HG03565 (cell line): ENCODE measurements around the gene CRYBG1.

Experiments
- ATAC-seq: cut with Tn5 transposase; IDR thresholded peaks from one replicate; pipeline ENCODE4 v1.9.1; 2021; ENCODE audit warnings: mild to moderate bottlenecking, moderate library complexity; ENCODE audit not compliant: unreplicated experiment

Gene CRYBG1

GRCh38 chr6:106520711-106521401, 160.3 kb downstream of the CRYBG1 start:
- ATAC-seq, result peak; percentile 53

GRCh38 chr6:106522562-106523250, 162.2 kb downstream of the CRYBG1 start:
- ATAC-seq, result no peak

- ATAC-seq, result peak; percentile 28
Observed at GRCh38 chr6:106525107-106525881, 164.8 kb downstream of the CRYBG1 start.

GRCh38 chr6:106525882-106526275, 165.4 kb downstream of the CRYBG1 start:
- no peak for ATAC-seq

GRCh38 chr6:106527117-106527516, 166.6 kb downstream of the CRYBG1 start:
- ATAC-seq, result no peak

- ATAC-seq, result no peak
Observed at GRCh38 chr6:106527979-106528378, 167.5 kb downstream of the CRYBG1 start.

- no peak for ATAC-seq
Observed at GRCh38 chr6:106528521-106528920, 168.0 kb downstream of the CRYBG1 start.

- ATAC-seq, result no peak
Observed at GRCh38 chr6:106529438-106529837, 168.9 kb downstream of the CRYBG1 start.

GRCh38 chr6:106530026-106530425, 169.5 kb downstream of the CRYBG1 start:
- no peak for ATAC-seq

GRCh38 chr6:106530502-106530901, 170.0 kb downstream of the CRYBG1 start:
- ATAC-seq, result no peak

- ATAC-seq, result no peak
Observed at GRCh38 chr6:106533054-106533453, 172.5 kb downstream of the CRYBG1 start.

- no peak for ATAC-seq
Observed at GRCh38 chr6:106534004-106534403, 173.5 kb downstream of the CRYBG1 start.

GRCh38 chr6:106534564-106534982, 174.1 kb downstream of the CRYBG1 start:
- no peak for ATAC-seq

GRCh38 chr6:106535012-106535411, 174.5 kb downstream of the CRYBG1 start:
- no peak for ATAC-seq

GRCh38 chr6:106536357-106536756, 175.8 kb downstream of the CRYBG1 start:
- ATAC-seq, result no peak

- ATAC-seq, result no peak
Observed at GRCh38 chr6:106536851-106537250, 176.3 kb downstream of the CRYBG1 start.

GRCh38 chr6:106537662-106538061, 177.1 kb downstream of the CRYBG1 start:
- ATAC-seq, result no peak

- no peak for ATAC-seq
Observed at GRCh38 chr6:106538145-106538544, 177.6 kb downstream of the CRYBG1 start.

GRCh38 chr6:106539936-106540335, 179.4 kb downstream of the CRYBG1 start:
- ATAC-seq, result no peak

- ATAC-seq, result no peak
Observed at GRCh38 chr6:106540432-106540831, 179.9 kb downstream of the CRYBG1 start.

- no peak for ATAC-seq
Observed at GRCh38 chr6:106540907-106541306, 180.4 kb downstream of the CRYBG1 start.

- ATAC-seq, result no peak
Observed at GRCh38 chr6:106546261-106546690, 185.8 kb downstream of the CRYBG1 start.
